PFSK-1 (cell line): ENCODE measurements around the gene PPRC1.

Experiments
- POLR2AphosphoS5 ChIP-seq: IDR thresholded peaks from 2 replicates; pipeline ENCODE4 v1.6.1; 2012; ENCODE audit warnings: low read depth, mild to moderate bottlenecking, control low read depth, low read length, moderate library complexity
- REST ChIP-seq, 2 experiments: IDR thresholded peaks; 2 replicates each; pipeline versions ENCODE4 v1.6.1 to v1.8.0; 2011 to 2012; ENCODE audit warnings: low read depth in 2 of 2, low read length in 2 of 2, control low read depth in 1 of 2, inconsistent platforms in 1 of 2, mild to moderate bottlenecking in 1 of 2, moderate library complexity in 1 of 2; ENCODE audit not compliant: insufficient read depth in 1 of 2

GRCh38 chr10:102196893-102197292, 64.1 kb downstream of the PPRC1 start:
- TF ChIP-seq REST (IDR thresholded peaks at IDR 0.05; ENCODE audit: insufficient read depth in 1 of 2, low read depth in 2 of 2, low read length in 2 of 2): no peak
- no peak for TF ChIP-seq POLR2AphosphoS5
